ENCODE measurements around the gene ZBTB42. TPM values are rescaled to one million over a fixed set of nuclear protein-coding genes. Genes with fewer than 3 reads are reported as not detected.

The ZBTB42 gene
- total and polyA plus RNA-seq, 2 donors (not counting 3 experiments of a cell fraction or from before 2014, with no cell fraction given) = 3.1 to 3.8 TPM

- dilution Hi-C loops (cut with MboI; ENCODE audit: extremely low pct_ligation_motif_present, low sequenced_read_pairs) = no loop called here
- POLR2A ChIA-PET = no interaction called here
- intact Hi-C loops (cut with micrococcal nuclease) = no loop called here
Measured at GRCh38 chr14:104784846-104785707, 15.8 kb upstream of the ZBTB42 start.

GRCh38 chr14:104785708-104786080 lies 15.2 kb upstream of the ZBTB42 start:
- intact Hi-C loops (cut with micrococcal nuclease) = no loop called here
- TF ChIP-seq POLR2AphosphoS5 (IDR thresholded peaks at IDR 0.05; ENCODE audit: insufficient read depth, low read depth, low read length) (no peak), POLR2A (IDR thresholded peaks at IDR 0.05; ENCODE audit: low read depth, low read length) (no peak), MAX (IDR thresholded peaks at IDR 0.05; ENCODE audit: insufficient read depth, insufficient read length) (no peak)
- Histone ChIP-seq H3K9me1 (replicated peaks; ENCODE audit: control insufficient read depth, extremely low read depth, insufficient read depth, low read length) (no peaks in the 10 kb centered on the region), H3K27me3 (ENCODE audit: control insufficient read depth in 2 of 2, insufficient read depth in 2 of 2, low read length in 2 of 2) (no peaks in the 10 kb centered on the region), H3K27ac (ENCODE audit: insufficient read depth, low read depth, low read length) (no peak overlapping the region), H3K9ac (replicated peaks; ENCODE audit: extremely low read depth, insufficient read depth, low read length) (no peak overlapping the region), H3K4me3 (replicated peaks in 1 of 3; ENCODE audit: insufficient read depth in 1 of 3, low read depth in 1 of 3, low read length in 3 of 3) (no peak overlapping the region), H4K20me1 (replicated peaks; ENCODE audit: control insufficient read depth, extremely low read depth, insufficient read depth, low read length) (no peaks in the 10 kb centered on the region), H3K4me1 (ENCODE audit: control insufficient read depth, extremely low read depth, insufficient read depth, low read length) (no peaks in the 10 kb centered on the region), H2AFZ (ENCODE audit: low read depth, low read length) (no peak overlapping the region), H3K9me3 (replicated peaks; ENCODE audit: control insufficient read depth, insufficient read depth, low read length) (no peaks in the 10 kb centered on the region), H3K36me3 (ENCODE audit: control insufficient read depth in 2 of 2, extremely low read depth in 1 of 2, insufficient read depth in 2 of 2, low read length in 2 of 2) (peaks cover 0 to 16% of the 10 kb centered on the region in 2 experiments), H3K79me2 (ENCODE audit: control insufficient read depth, insufficient read depth, low read length) (peaks cover 34% of the 10 kb centered on the region), H3K4me2 (ENCODE audit: insufficient read depth, low read length) (no peak overlapping the region)
- POLR2A ChIA-PET = no interaction called here
- CTCF ChIA-PET = no interaction called here
- FAIRE-seq (no peak), DNase-seq (ENCODE audit: low read depth, low spot score) (no peak)
- no TSS peak for BruUV-seq (replicated peaks)
- dilution Hi-C loops (cut with MboI; ENCODE audit: extremely low pct_ligation_motif_present, low sequenced_read_pairs) = no loop called here

More at GRCh38 chr14:104784846-104785707, 15.8 kb upstream of the ZBTB42 start:
- Histone ChIP-seq H3K79me2 (ENCODE audit: control insufficient read depth, insufficient read depth, low read length) (peaks cover 29% of the 10 kb centered on the region), H3K4me3 (replicated peaks in 1 of 3; ENCODE audit: insufficient read depth in 1 of 3, low read depth in 1 of 3, low read length in 3 of 3) (no peak overlapping the region), H3K27ac (ENCODE audit: insufficient read depth, low read depth, low read length) (no peak overlapping the region), H3K27me3 (ENCODE audit: control insufficient read depth in 2 of 2, insufficient read depth in 2 of 2, low read length in 2 of 2) (no peaks in the 10 kb centered on the region), H3K4me2 (ENCODE audit: insufficient read depth, low read length) (no peak overlapping the region), H3K9me1 (replicated peaks; ENCODE audit: control insufficient read depth, extremely low read depth, insufficient read depth, low read length) (no peaks in the 10 kb centered on the region), H2AFZ (ENCODE audit: low read depth, low read length) (no peak overlapping the region), H3K36me3 (ENCODE audit: control insufficient read depth in 2 of 2, extremely low read depth in 1 of 2, insufficient read depth in 2 of 2, low read length in 2 of 2) (peaks cover 2 to 17% of the 10 kb centered on the region in 2 experiments), H3K9me3 (replicated peaks; ENCODE audit: control insufficient read depth, insufficient read depth, low read length) (no peaks in the 10 kb centered on the region), H3K4me1 (ENCODE audit: control insufficient read depth, extremely low read depth, insufficient read depth, low read length) (no peaks in the 10 kb centered on the region), H3K9ac (replicated peaks; ENCODE audit: extremely low read depth, insufficient read depth, low read length) (no peak overlapping the region), H4K20me1 (replicated peaks; ENCODE audit: control insufficient read depth, extremely low read depth, insufficient read depth, low read length) (no peaks in the 10 kb centered on the region)
- no TSS peak for BruUV-seq (replicated peaks)
- no peak for DNase-seq (ENCODE audit: low read depth, low spot score)
- TF ChIP-seq MYC (IDR thresholded peaks at IDR 0.05; ENCODE audit: low read depth, low read length) (no peak), POLR2A (IDR thresholded peaks at IDR 0.05; ENCODE audit: low read depth, low read length) (no peak), JUN (IDR thresholded peaks at IDR 0.05; ENCODE audit: borderline replicate concordance, insufficient read depth, insufficient read length, low read depth) (no peak), MAX (IDR thresholded peaks at IDR 0.05; ENCODE audit: insufficient read depth, insufficient read length) (no peak)
- no peak for FAIRE-seq
- CTCF ChIA-PET = no interaction called here
